GM23338 (cell line): ENCODE results near the gene CANT1. TPM values are rescaled to one million over a fixed set of nuclear protein-coding genes. Genes with fewer than 3 reads are reported as not detected.

Experiments used
- ATAC-seq: fragments of 200-7000 bp; cut with Tn5 transposase; 3 replicates; pipeline ENCODE4 v1.9.1; 2020
- DNase-seq: peaks from one replicate; pipeline ENCODE4 v3.0.0-alpha.2; 2015; ENCODE audit warnings: low spot score
- H2AFZ ChIP-seq: fragments of 200-600 bp; sonication (generic); 2 replicates; pipeline ENCODE4 v1.8.0; 2016; ENCODE audit warnings: antibody characterized with exemption, mild to moderate bottlenecking, moderate library complexity
- H3F3A ChIP-seq: fragments of 200-600 bp; sonication (generic); replicated peaks from 2 replicates; pipeline ENCODE4 v1.8.0; 2017; ENCODE audit warnings: antibody characterized with exemption, mixed run types, low read depth
- H3K27ac ChIP-seq: fragments of 200-600 bp; sonication (generic); 2 replicates; pipeline ENCODE4 v1.6.1; 2016; ENCODE audit warnings: low read depth
- H3K27me3 ChIP-seq: fragments of 200-600 bp; sonication (generic); 2 replicates; pipeline ENCODE4 v1.8.0; 2016; ENCODE audit warnings: mild to moderate bottlenecking, mixed run types, moderate library complexity; ENCODE audit not compliant: insufficient read depth
- H3K36me3 ChIP-seq: fragments of 200-600 bp; sonication (generic); 2 replicates; pipeline ENCODE4 v1.8.0; 2016; ENCODE audit warnings: mild to moderate bottlenecking; ENCODE audit not compliant: insufficient read depth
- H3K4me1 ChIP-seq: fragments of 200-600 bp; sonication (generic); 2 replicates; pipeline ENCODE4 v1.8.0; 2016; ENCODE audit warnings: mild to moderate bottlenecking, moderate library complexity; ENCODE audit not compliant: insufficient read depth
- H3K4me2 ChIP-seq: fragments of 200-600 bp; sonication (generic); 2 replicates; pipeline ENCODE4 v1.7.1; 2017; ENCODE audit warnings: mixed run types
- H3K4me3 ChIP-seq: fragments of 200-600 bp; sonication (generic); 2 replicates; pipeline ENCODE4 v1.6.1; 2016; ENCODE audit warnings: mixed run types
- H3K79me2 ChIP-seq: fragments of 200-600 bp; sonication (generic); replicated peaks from 2 replicates; pipeline ENCODE4 v1.8.0; 2017; ENCODE audit warnings: mild to moderate bottlenecking; ENCODE audit not compliant: insufficient read depth
- H3K9me2 ChIP-seq: fragments of 200-600 bp; sonication (generic); 2 replicates; pipeline ENCODE4 v1.8.0; 2017; ENCODE audit not compliant: insufficient read depth
- H4K20me1 ChIP-seq: fragments of 200-600 bp; sonication (generic); replicated peaks from 2 replicates; pipeline ENCODE4 v1.8.0; 2017; ENCODE audit warnings: mild to moderate bottlenecking; ENCODE audit not compliant: insufficient read depth
- H3K27ac Mint-ChIP-seq: 2 replicates; pipeline ENCODE4 v1.8.0; 2020; ENCODE audit warnings: inconsistent platforms, mild to moderate bottlenecking, moderate library complexity, mixed read lengths
- H3K27me3 Mint-ChIP-seq: 3 replicates; pipeline ENCODE4 v1.8.0; 2022; ENCODE audit warnings: low read depth, mild to moderate bottlenecking, moderate library complexity, mixed read lengths, inconsistent platforms; ENCODE audit not compliant: insufficient read depth, poor library complexity
- H3K36me3 Mint-ChIP-seq: 3 replicates; pipeline ENCODE4 v1.8.0; 2021; ENCODE audit warnings: low read depth, mild to moderate bottlenecking, inconsistent platforms, moderate library complexity, mixed read lengths
- H3K4me1 Mint-ChIP-seq: 3 replicates; pipeline ENCODE4 v1.8.0; 2020; ENCODE audit warnings: mild to moderate bottlenecking, inconsistent platforms, mixed read lengths
- H3K4me3 Mint-ChIP-seq: 3 replicates; pipeline ENCODE4 v1.8.0; 2021; ENCODE audit warnings: moderate library complexity, mild to moderate bottlenecking, inconsistent platforms, mixed read lengths
- H3K9me3 Mint-ChIP-seq: 3 replicates; pipeline ENCODE4 v1.8.0; 2020; ENCODE audit warnings: moderate library complexity, mild to moderate bottlenecking, inconsistent platforms, mixed read lengths
- EZH2 ChIP-seq: fragments of 200-600 bp; sonication (generic); IDR thresholded peaks from one replicate; pipeline ENCODE4 v1.8.0; 2017; ENCODE audit warnings: antibody characterized with exemption, mild to moderate bottlenecking, low read depth; ENCODE audit not compliant: unreplicated experiment
- JUNB ChIP-seq: IDR thresholded peaks from one replicate; pipeline ENCODE4 v1.6.1; 2016; ENCODE audit warnings: antibody characterized with exemption; ENCODE audit not compliant: unreplicated experiment
- POLR2AphosphoS5 ChIP-seq: IDR thresholded peaks from 2 replicates; pipeline ENCODE4 v1.6.1; 2016; ENCODE audit warnings: antibody characterized with exemption, low read depth
- STAT1 ChIP-seq: IDR thresholded peaks from one replicate; pipeline ENCODE4 v1.6.1; 2016; ENCODE audit warnings: antibody characterized with exemption; ENCODE audit not compliant: unreplicated experiment
- ZNF114 ChIP-seq: fragments of 250-450 bp; sonication (Bioruptor Pico); IDR thresholded peaks from 2 replicates; pipeline ENCODE4 v1.5.0; 2020; ENCODE audit warnings: mild to moderate bottlenecking, moderate library complexity
- polyA plus RNA-seq: library from polyadenylated mRNA; unstranded; fragments of >200 nt; fragmentation: Nextera tagmentation; extraction: Ambion mirVana; gene quantifications from 2 replicates; pipeline ENCODE4 v1.2.1, GENCODE V29; 2016
- total RNA-seq: library from RNA; depleted of rRNA; stranded (reverse); fragments of >200 nt; shearing (Covaris generic); gene quantifications from 2 replicates; pipeline ENCODE4 v1.2.3, GENCODE V29; 2014
- TF ChIP-seq, protein P1 (sequence below): IDR thresholded peaks from 2 replicates; pipeline ENCODE4 v1.6.1; 2016; ENCODE audit warnings: antibody characterized with exemption
- TF ChIP-seq, protein P2 (sequence below): IDR thresholded peaks from one replicate; pipeline ENCODE4 v1.6.1; 2018; ENCODE audit warnings: antibody characterized with exemption; ENCODE audit not compliant: unreplicated experiment

Gene CANT1
- total and polyA plus RNA-seq, 2 experiments from 2014 or later = 5.9 to 38.8 TPM

DNA sequence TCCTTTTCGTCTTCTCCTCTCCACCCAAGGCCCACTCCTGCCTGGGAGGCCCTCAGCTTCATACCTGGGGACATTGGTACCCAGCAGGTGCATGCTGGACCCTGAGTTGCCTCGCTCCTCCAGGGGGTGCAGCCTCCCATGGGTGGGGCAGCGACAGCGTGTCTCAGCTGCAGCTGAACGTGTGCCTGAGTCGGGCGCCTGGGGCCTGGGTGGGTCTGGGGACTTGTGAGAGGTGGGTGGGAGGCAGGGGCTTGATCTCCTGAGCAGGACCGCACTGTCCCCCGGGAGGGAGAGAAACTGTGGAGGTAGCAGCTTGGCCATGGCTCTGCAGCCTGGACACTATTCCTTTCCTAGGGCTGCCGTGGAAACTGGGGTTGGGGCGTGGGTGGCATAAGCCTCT, 40.3 kb upstream of the CANT1 start:
- H3K36me3 Mint-ChIP-seq = no peaks in the 10 kb centered on the region; the same call in 2 of the 3 replicates
- H4K20me1 ChIP-seq = no peaks in the 10 kb centered on the region
- no peak for DNase-seq
- H3K4me2 ChIP-seq = no peak overlapping the region
- H3K9me3 Mint-ChIP-seq = peaks cover 26% of the 10 kb centered on the region
- no peaks in the 10 kb centered on the region for H3K79me2 ChIP-seq
- H3K4me3 Mint-ChIP-seq = no peak overlapping the region
- H3K27me3 Mint-ChIP-seq = peaks cover 17% of the 10 kb centered on the region
- no peak for ATAC-seq
- H2AFZ ChIP-seq = no peak overlapping the region
- H3K36me3 ChIP-seq = no peaks in the 10 kb centered on the region
- H3K4me3 ChIP-seq = no peak overlapping the region
- no peaks in the 10 kb centered on the region for H3K9me2 ChIP-seq
- TF ChIP-seq JUNB (no peak), STAT1 (no peak), POLR2AphosphoS5 (no peak), ZNF114 (CRISPR knock-in tag) (no peak), EZH2 (no peak)
- TF ChIP-seq, protein P1, sequence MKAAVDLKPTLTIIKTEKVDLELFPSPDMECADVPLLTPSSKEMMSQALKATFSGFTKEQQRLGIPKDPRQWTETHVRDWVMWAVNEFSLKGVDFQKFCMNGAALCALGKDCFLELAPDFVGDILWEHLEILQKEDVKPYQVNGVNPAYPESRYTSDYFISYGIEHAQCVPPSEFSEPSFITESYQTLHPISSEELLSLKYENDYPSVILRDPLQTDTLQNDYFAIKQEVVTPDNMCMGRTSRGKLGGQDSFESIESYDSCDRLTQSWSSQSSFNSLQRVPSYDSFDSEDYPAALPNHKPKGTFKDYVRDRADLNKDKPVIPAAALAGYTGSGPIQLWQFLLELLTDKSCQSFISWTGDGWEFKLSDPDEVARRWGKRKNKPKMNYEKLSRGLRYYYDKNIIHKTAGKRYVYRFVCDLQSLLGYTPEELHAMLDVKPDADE = no peak
- TF ChIP-seq, protein P2, sequence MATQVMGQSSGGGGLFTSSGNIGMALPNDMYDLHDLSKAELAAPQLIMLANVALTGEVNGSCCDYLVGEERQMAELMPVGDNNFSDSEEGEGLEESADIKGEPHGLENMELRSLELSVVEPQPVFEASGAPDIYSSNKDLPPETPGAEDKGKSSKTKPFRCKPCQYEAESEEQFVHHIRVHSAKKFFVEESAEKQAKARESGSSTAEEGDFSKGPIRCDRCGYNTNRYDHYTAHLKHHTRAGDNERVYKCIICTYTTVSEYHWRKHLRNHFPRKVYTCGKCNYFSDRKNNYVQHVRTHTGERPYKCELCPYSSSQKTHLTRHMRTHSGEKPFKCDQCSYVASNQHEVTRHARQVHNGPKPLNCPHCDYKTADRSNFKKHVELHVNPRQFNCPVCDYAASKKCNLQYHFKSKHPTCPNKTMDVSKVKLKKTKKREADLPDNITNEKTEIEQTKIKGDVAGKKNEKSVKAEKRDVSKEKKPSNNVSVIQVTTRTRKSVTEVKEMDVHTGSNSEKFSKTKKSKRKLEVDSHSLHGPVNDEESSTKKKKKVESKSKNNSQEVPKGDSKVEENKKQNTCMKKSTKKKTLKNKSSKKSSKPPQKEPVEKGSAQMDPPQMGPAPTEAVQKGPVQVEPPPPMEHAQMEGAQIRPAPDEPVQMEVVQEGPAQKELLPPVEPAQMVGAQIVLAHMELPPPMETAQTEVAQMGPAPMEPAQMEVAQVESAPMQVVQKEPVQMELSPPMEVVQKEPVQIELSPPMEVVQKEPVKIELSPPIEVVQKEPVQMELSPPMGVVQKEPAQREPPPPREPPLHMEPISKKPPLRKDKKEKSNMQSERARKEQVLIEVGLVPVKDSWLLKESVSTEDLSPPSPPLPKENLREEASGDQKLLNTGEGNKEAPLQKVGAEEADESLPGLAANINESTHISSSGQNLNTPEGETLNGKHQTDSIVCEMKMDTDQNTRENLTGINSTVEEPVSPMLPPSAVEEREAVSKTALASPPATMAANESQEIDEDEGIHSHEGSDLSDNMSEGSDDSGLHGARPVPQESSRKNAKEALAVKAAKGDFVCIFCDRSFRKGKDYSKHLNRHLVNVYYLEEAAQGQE = no peak
- no peaks in the 10 kb centered on the region for H3F3A ChIP-seq
- H3K4me1 Mint-ChIP-seq = no peaks in the 10 kb centered on the region
- H3K27me3 ChIP-seq = no peaks in the 10 kb centered on the region
- no peaks in the 10 kb centered on the region for H3K4me1 ChIP-seq
- H3K27ac Mint-ChIP-seq = no peak overlapping the region
- no peak overlapping the region for H3K27ac ChIP-seq

DNA sequence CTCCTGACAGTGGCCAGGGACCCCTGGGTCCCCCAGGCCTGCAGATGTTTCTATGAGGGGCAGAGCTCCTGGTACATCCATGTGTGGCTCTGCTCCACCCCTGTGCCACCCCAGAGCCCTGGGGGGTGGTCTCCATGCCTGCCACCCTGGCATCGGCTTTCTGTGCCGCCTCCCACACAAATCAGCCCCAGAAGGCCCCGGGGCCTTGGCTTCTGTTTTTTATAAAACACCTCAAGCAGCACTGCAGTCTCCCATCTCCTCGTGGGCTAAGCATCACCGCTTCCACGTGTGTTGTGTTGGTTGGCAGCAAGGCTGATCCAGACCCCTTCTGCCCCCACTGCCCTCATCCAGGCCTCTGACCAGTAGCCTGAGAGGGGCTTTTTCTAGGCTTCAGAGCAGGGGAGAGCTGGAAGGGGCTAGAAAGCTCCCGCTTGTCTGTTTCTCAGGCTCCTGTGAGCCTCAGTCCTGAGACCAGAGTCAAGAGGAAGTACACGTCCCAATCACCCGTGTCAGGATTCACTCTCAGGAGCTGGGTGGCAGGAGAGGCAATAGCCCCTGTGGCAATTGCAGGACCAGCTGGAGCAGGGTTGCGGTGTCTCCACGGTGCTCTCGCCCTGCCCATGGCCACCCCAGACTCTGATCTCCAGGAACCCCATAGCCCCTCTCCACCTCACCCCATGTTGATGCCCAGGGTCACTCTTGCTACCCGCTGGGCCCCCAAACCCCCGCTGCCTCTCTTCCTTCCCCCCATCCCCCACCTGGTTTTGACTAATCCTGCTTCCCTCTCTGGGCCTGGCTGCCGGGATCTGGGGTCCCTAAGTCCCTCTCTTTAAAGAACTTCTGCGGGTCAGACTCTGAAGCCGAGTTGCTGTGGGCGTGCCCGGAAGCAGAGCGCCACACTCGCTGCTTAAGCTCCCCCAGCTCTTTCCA, 39.5 kb upstream of the CANT1 start:
- H3K9me3 Mint-ChIP-seq = peaks cover 19% of the 10 kb centered on the region
- Histone ChIP-seq H2AFZ (no peak overlapping the region), H3F3A (no peaks in the 10 kb centered on the region), H3K4me3 (no peak overlapping the region), H3K79me2 (no peaks in the 10 kb centered on the region), H3K9me2 (no peaks in the 10 kb centered on the region), H3K4me2 (no peak overlapping the region), H3K4me1 (no peaks in the 10 kb centered on the region), H3K36me3 (no peaks in the 10 kb centered on the region), H4K20me1 (no peaks in the 10 kb centered on the region), H3K27me3 (no peaks in the 10 kb centered on the region), H3K27ac (no peak overlapping the region)
- no peak for TF ChIP-seq STAT1
- TF ChIP-seq, protein P2 = no peak
- TF ChIP-seq ZNF114 (CRISPR knock-in tag) = no peak
- ATAC-seq (no peak), DNase-seq (no peak)
- H3K4me3 Mint-ChIP-seq = no peak overlapping the region
- H3K27me3 Mint-ChIP-seq = peaks cover 16% of the 10 kb centered on the region
- no peak overlapping the region for H3K27ac Mint-ChIP-seq
- no peaks in the 10 kb centered on the region for H3K4me1 Mint-ChIP-seq
- H3K36me3 Mint-ChIP-seq = no peaks in the 10 kb centered on the region; the same call in 2 of the 3 replicates
